HTR-8/SVneo (cell line): ENCODE measurements around the gene NPAS3.
A peak's percentile ranks its signal among the peaks of the same experiment; 100 is the strongest.

Experiments used
- DNase-seq: peaks from one replicate; pipeline ENCODE4 v3.0.0; 2011; ENCODE audit warnings: low spot score, mixed read lengths; ENCODE audit not compliant: insufficient read length
- FAIRE-seq: peaks from 2 replicates; lab custom pipeline; 2011; peaks lifted over from hg19 to GRCh38; lab: Jason Lieb, UNC

The NPAS3 gene

GRCh38 chr14:33709711-33710110, 771.0 kb downstream of the NPAS3 start:
- FAIRE-seq (no peak), DNase-seq (no peak)

GRCh38 chr14:33710273-33710672, 771.6 kb downstream of the NPAS3 start:
- no peak for FAIRE-seq

GRCh38 chr14:33711194-33711593, 772.5 kb downstream of the NPAS3 start:
- no peak for DNase-seq
- no peak for FAIRE-seq

More at GRCh38 chr14:33710273-33710672, 771.6 kb downstream of the NPAS3 start:
- no peak for DNase-seq

- DNase-seq: no peak
- FAIRE-seq: no peak
These were observed 773.1 kb downstream of the NPAS3 start for GRCh38 chr14:33711811-33712216.

GRCh38 chr14:33714527-33715226, 776.0 kb downstream of the NPAS3 start:
- DNase-seq (no peak), FAIRE-seq (no peak)

GRCh38 chr14:33715227-33715528, 776.5 kb downstream of the NPAS3 start:
- FAIRE-seq: no peak
- DNase-seq: no peak

- DNase-seq: no peak
- no peak for FAIRE-seq
These were observed 778.2 kb downstream of the NPAS3 start for GRCh38 chr14:33716921-33717320.

- FAIRE-seq (no peak), DNase-seq (no peak)
These were observed 779.2 kb downstream of the NPAS3 start for GRCh38 chr14:33717866-33718265.

GRCh38 chr14:33720284-33720787, 781.7 kb downstream of the NPAS3 start:
- DNase-seq: no peak
- FAIRE-seq: no peak

- DNase-seq (no peak), FAIRE-seq (no peak)
These were observed 788.0 kb downstream of the NPAS3 start for GRCh38 chr14:33726685-33727084.

- no peak for DNase-seq
- FAIRE-seq: no peak
These were observed 788.9 kb downstream of the NPAS3 start for GRCh38 chr14:33727606-33728005.

- DNase-seq (no peak), FAIRE-seq (no peak)
These were observed 789.4 kb downstream of the NPAS3 start for GRCh38 chr14:33728010-33728498.

- DNase-seq (no peak), FAIRE-seq (no peak)
These were observed 791.5 kb downstream of the NPAS3 start for GRCh38 chr14:33730156-33730555.

- DNase-seq (no peak), FAIRE-seq (no peak)
These were observed 793.5 kb downstream of the NPAS3 start for GRCh38 chr14:33732175-33732574.

- DNase-seq (no peak), FAIRE-seq (no peak)
These were observed 794.6 kb downstream of the NPAS3 start for GRCh38 chr14:33733310-33733709.

- DNase-seq (no peak), FAIRE-seq (no peak)
These were observed 795.0 kb downstream of the NPAS3 start for GRCh38 chr14:33733721-33734120.

- FAIRE-seq (no peak), DNase-seq (no peak)
These were observed 795.7 kb downstream of the NPAS3 start for GRCh38 chr14:33734387-33734786.

- no peak for FAIRE-seq
- DNase-seq: no peak
These were observed 797.7 kb downstream of the NPAS3 start for GRCh38 chr14:33736299-33736825.

- DNase-seq (no peak), FAIRE-seq (no peak)
These were observed 798.3 kb downstream of the NPAS3 start for GRCh38 chr14:33736979-33737378.

- DNase-seq (peak; percentile 7), FAIRE-seq (no peak)
These were observed 798.8 kb downstream of the NPAS3 start for GRCh38 chr14:33737446-33737845.

- DNase-seq (no peak), FAIRE-seq (no peak)
These were observed 799.4 kb downstream of the NPAS3 start for GRCh38 chr14:33738029-33738428.

GRCh38 chr14:33738491-33738890, 799.8 kb downstream of the NPAS3 start:
- DNase-seq: no peak
- peak; percentile 23 for FAIRE-seq
